Measurements from ENCODE around the gene HID1. TPM values are rescaled to one million over a fixed set of nuclear protein-coding genes. Genes with fewer than 3 reads are reported as not detected.
"Not testable (repeated sequence)": the region's sequence is repeated elsewhere in the genome, so short reads cannot be mapped to it uniquely, and the experiment has no call there.

HID1 gene
- total RNA-seq, 1 experiment from 2014 or later, result 12.7 TPM

DNA sequence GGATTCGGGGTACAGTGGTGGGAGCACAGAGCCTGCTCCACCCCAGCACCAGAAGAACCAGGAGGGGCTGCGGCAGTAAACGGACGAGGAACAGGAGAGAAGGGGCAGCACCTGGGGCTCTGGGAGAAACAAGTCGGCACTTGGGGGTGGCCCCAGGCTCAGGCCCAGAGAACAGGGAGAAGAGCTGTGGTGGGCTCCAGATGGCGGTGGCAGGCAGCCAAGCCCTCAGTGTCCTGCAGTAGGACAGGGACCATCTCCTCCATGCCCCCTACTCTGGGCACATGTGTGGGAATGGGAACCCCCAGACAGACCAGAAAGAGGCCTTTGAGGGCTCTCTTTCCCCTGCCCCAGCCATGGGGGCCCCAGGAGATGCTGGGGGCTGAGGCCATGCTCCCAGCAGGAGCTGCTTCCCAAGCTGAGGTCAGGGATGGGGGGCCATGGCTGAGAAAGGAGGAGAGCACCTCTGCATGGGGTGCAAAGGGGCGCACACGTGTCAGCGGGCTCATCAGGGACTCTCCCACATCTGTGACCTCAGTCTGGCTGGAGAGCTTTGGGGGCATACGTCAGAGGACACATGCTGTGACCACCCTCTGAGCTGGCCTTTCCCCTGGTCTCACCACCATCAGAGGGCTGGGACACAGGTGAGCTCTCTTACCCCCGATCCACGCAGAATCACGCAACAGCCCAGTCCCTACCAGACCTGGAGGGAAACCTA lies 56.3 kb downstream of the HID1 start:
- TF ChIP-seq, protein P1, sequence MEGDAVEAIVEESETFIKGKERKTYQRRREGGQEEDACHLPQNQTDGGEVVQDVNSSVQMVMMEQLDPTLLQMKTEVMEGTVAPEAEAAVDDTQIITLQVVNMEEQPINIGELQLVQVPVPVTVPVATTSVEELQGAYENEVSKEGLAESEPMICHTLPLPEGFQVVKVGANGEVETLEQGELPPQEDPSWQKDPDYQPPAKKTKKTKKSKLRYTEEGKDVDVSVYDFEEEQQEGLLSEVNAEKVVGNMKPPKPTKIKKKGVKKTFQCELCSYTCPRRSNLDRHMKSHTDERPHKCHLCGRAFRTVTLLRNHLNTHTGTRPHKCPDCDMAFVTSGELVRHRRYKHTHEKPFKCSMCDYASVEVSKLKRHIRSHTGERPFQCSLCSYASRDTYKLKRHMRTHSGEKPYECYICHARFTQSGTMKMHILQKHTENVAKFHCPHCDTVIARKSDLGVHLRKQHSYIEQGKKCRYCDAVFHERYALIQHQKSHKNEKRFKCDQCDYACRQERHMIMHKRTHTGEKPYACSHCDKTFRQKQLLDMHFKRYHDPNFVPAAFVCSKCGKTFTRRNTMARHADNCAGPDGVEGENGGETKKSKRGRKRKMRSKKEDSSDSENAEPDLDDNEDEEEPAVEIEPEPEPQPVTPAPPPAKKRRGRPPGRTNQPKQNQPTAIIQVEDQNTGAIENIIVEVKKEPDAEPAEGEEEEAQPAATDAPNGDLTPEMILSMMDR (conservative IDR thresholded peaks at IDR 0.05), result no peak
- Histone ChIP-seq H4K5ac (ENCODE audit: insufficient read length, low read depth, low read length) (no peak overlapping the region), H3K27ac (ENCODE audit: insufficient read length, low read depth, low read length) (no peak overlapping the region), H3K4me1 (ENCODE audit: insufficient read depth, low read length) (no peaks in the 10 kb centered on the region), H4K8ac (replicated peaks; ENCODE audit: insufficient read length, low read depth, low read length) (peak overlapping the region; percentile 84), H2BK15ac (ENCODE audit: low read depth, low read length) (no peak overlapping the region), H4K20me1 (ENCODE audit: control insufficient read depth, insufficient read depth, insufficient read length) (no peaks in the 10 kb centered on the region), H3T11ph (ENCODE audit: low read length) (no peak overlapping the region), H3K9me3 (ENCODE audit: control insufficient read depth, low read depth, low read length) (no peaks in the 10 kb centered on the region), H3K9ac (ENCODE audit: extremely low read depth, insufficient read length, low read length) (no peak overlapping the region), H3K18ac (ENCODE audit: insufficient read length, low read depth, low read length) (no peak overlapping the region), H3K23ac (ENCODE audit: insufficient read length, low read depth, low read length) (no peak overlapping the region), H2BK120ac (ENCODE audit: low read depth, low read length, poor library complexity, severe bottlenecking) (no peak overlapping the region), H3K79me1 (ENCODE audit: insufficient read depth, low read depth, low read length, poor library complexity, severe bottlenecking) (no peaks in the 10 kb centered on the region), H2AK5ac (ENCODE audit: insufficient read length, low read length) (no peak overlapping the region), H2AFZ (ENCODE audit: low read length) (no peak overlapping the region), H4K91ac (ENCODE audit: insufficient read length, low read depth, low read length) (no peak overlapping the region), H3K4me2 (ENCODE audit: insufficient read depth, insufficient read length, low read length) (no peak overlapping the region), H3K23me2 (ENCODE audit: insufficient read length, low read depth, low read length, poor library complexity, severe bottlenecking) (no peaks in the 10 kb centered on the region), H3K79me2 (ENCODE audit: insufficient read depth, low read length) (no peaks in the 10 kb centered on the region), H2BK5ac (ENCODE audit: insufficient read length, low read length) (no peak overlapping the region), H3K27me3 (ENCODE audit: insufficient read depth, low read length) (no peaks in the 10 kb centered on the region), H2BK12ac (ENCODE audit: insufficient read length, low read depth, low read length) (no peak overlapping the region), H3K4ac (ENCODE audit: low read depth, low read length) (no peak overlapping the region), H3K56ac (ENCODE audit: insufficient read length, low read depth, low read length) (no peak overlapping the region), H2BK20ac (ENCODE audit: low read depth, low read length, poor library complexity, severe bottlenecking) (no peak overlapping the region), H3K14ac (ENCODE audit: insufficient read depth, low read length) (no peak overlapping the region)
- H3K27me3 Mint-ChIP-seq (ENCODE audit: low read depth), result peaks cover 43% of the 10 kb centered on the region
- WGBS (ENCODE audit: extremely low coverage, insufficient read length, low lambda C conversion rate), result no CpG with 5 or more reads among the region's 13 CpGs
- peaks cover 0 to 3% (median 3%) of the 10 kb centered on the region in 3 experiments; a peak in 4 of 7 replicates for H3K36me3 Mint-ChIP-seq (ENCODE audit: insufficient read depth in 1 of 3, low read depth in 3 of 3)
- H3K4me3 Mint-ChIP-seq, result no peak overlapping the region
- DNase-seq, result no peak
- peaks cover 18 to 33% of the 10 kb centered on the region in 2 experiments for H3K4me1 Mint-ChIP-seq
- peaks cover 0 to 2% of the 10 kb centered on the region in 2 experiments; a peak in 2 of 5 replicates for H3K9me3 Mint-ChIP-seq
- no peak overlapping the region; a peak in 2 of 7 replicates for H3K27ac Mint-ChIP-seq

DNA sequence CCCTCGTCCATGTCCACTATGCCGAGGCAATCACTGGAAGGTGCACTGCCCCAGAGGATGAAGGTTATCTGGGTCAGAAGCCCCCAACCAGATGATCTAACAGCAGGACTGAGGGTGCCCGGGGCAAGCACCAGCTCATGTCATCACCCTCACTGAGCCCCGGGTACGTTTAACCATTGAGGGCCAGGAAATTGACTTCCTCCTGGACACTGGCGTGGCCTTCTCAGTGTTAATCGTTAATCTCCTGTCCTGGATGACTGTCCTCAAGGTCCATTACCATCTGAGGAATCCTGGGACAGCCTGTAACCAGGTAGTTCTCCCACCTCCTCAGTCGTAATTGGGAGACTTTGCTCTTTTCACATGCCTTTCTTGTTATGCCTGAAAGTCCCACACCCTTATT lies 61.1 kb downstream of the HID1 start:
- peaks cover 43% of the 10 kb centered on the region for H3K27me3 Mint-ChIP-seq (ENCODE audit: low read depth)
- H3K56ac ChIP-seq (ENCODE audit: insufficient read length, low read depth, low read length); H3K9me3 Mint-ChIP-seq; H3K23ac ChIP-seq (ENCODE audit: insufficient read length, low read depth, low read length); H2BK12ac ChIP-seq (ENCODE audit: insufficient read length, low read depth, low read length); H2BK5ac ChIP-seq (ENCODE audit: insufficient read length, low read length); H4K91ac ChIP-seq (ENCODE audit: insufficient read length, low read depth, low read length); H3K79me1 ChIP-seq (ENCODE audit: insufficient read depth, low read depth, low read length, poor library complexity, severe bottlenecking); H3K18ac ChIP-seq (ENCODE audit: insufficient read length, low read depth, low read length); H2BK15ac ChIP-seq (ENCODE audit: low read depth, low read length); H2BK120ac ChIP-seq (ENCODE audit: low read depth, low read length, poor library complexity, severe bottlenecking); H3K27ac Mint-ChIP-seq; H3K79me2 ChIP-seq (ENCODE audit: insufficient read depth, low read length); H3K9me3 ChIP-seq (ENCODE audit: control insufficient read depth, low read depth, low read length); H3T11ph ChIP-seq (ENCODE audit: low read length); H2AK5ac ChIP-seq (ENCODE audit: insufficient read length, low read length); H3K27me3 ChIP-seq (ENCODE audit: insufficient read depth, low read length); DNase-seq; H3K4me3 Mint-ChIP-seq; H3K4me1 ChIP-seq (ENCODE audit: insufficient read depth, low read length); H4K5ac ChIP-seq (ENCODE audit: insufficient read length, low read depth, low read length); H3K4ac ChIP-seq (ENCODE audit: low read depth, low read length); H3K36me3 Mint-ChIP-seq (ENCODE audit: insufficient read depth in 1 of 3, low read depth in 3 of 3); H3K14ac ChIP-seq (ENCODE audit: insufficient read depth, low read length); H4K20me1 ChIP-seq (ENCODE audit: control insufficient read depth, insufficient read depth, insufficient read length); H3K9ac ChIP-seq (ENCODE audit: extremely low read depth, insufficient read length, low read length); H2AFZ ChIP-seq (ENCODE audit: low read length); H3K4me2 ChIP-seq (ENCODE audit: insufficient read depth, insufficient read length, low read length); H3K27ac ChIP-seq (ENCODE audit: insufficient read length, low read depth, low read length); H3K23me2 ChIP-seq (ENCODE audit: insufficient read length, low read depth, low read length, poor library complexity, severe bottlenecking); H2BK20ac ChIP-seq (ENCODE audit: low read depth, low read length, poor library complexity, severe bottlenecking); H4K8ac ChIP-seq (replicated peaks; ENCODE audit: insufficient read length, low read depth, low read length): not testable (repeated sequence)
- H3K4me1 Mint-ChIP-seq, result peaks cover 40 to 43% of the 10 kb centered on the region in 2 experiments
- WGBS (ENCODE audit: extremely low coverage, insufficient read length, low lambda C conversion rate), result no CpG with 5 or more reads among the region's 8 CpGs

Measured in H9 (cell line).